Neural progenitor cell (in vitro differentiated cells): ENCODE data around the gene BCAT1.

Experiments used
- CTCF ChIP-seq: fragments of 200-600 bp; sonication (generic); IDR thresholded peaks from 2 replicates; pipeline ENCODE4 v1.5.1; 2017; ENCODE audit warnings: antibody characterized with exemption, mild to moderate bottlenecking
- EZH2 ChIP-seq: fragments of 200-600 bp; sonication (generic); IDR thresholded peaks from 2 replicates; pipeline ENCODE4 v1.6.1; 2017; ENCODE audit warnings: antibody characterized with exemption, mild to moderate bottlenecking, moderate library complexity
- EZH2phosphoT487 ChIP-seq: fragments of 200-600 bp; sonication (generic); IDR thresholded peaks from 2 replicates; pipeline ENCODE4 v1.6.1; 2017; ENCODE audit warnings: antibody characterized with exemption

GRCh38 chr12:24977060-24977459 lies 28.2 kb upstream of the BCAT1 start:
- TF ChIP-seq CTCF: no peak
- TF ChIP-seq EZH2phosphoT487: no peak
- TF ChIP-seq EZH2: no peak
